Measurements from ENCODE around the gene CCDC124. TPM values are rescaled to one million over a fixed set of nuclear protein-coding genes. Genes with fewer than 3 reads are reported as not detected.
A peak's percentile ranks its signal among the peaks of the same experiment; 100 is the strongest.

Gene CCDC124
- total RNA-seq, 1 donor from 2014 or later: 70.4 TPM

- H3K4me1 Mint-ChIP-seq: no peaks in the 10 kb centered on the region
- no peak for TF ChIP-seq CTCF (IDR thresholded peaks at IDR 0.05; ENCODE audit: unreplicated experiment)
- no peak overlapping the region for H3K4me3 Mint-ChIP-seq
- peak in 1 of 2 experiments; percentile 76 for DNase-seq (ENCODE audit: low spot score in 2 of 2, unreplicated experiment in 2 of 2)
- peaks cover 25% of the 10 kb centered on the region for H3K27me3 Mint-ChIP-seq (ENCODE audit: low read depth)
- H3K27ac Mint-ChIP-seq: no peak overlapping the region
- H3K36me3 Mint-ChIP-seq: no peaks in the 10 kb centered on the region
- H3K9me3 Mint-ChIP-seq: no peaks in the 10 kb centered on the region
Measured at GRCh38 chr19:17889609-17890214, 43.1 kb upstream of the CCDC124 start.

GRCh38 chr19:17893766-17894165 is 39.0 kb upstream of the CCDC124 start:
- Mint-ChIP-seq H3K27me3 (ENCODE audit: low read depth) (peaks cover 37% of the 10 kb centered on the region), H3K4me3 (no peak overlapping the region), H3K9me3 (no peaks in the 10 kb centered on the region), H3K4me1 (no peaks in the 10 kb centered on the region), H3K27ac (no peak overlapping the region), H3K36me3 (no peaks in the 10 kb centered on the region)
- DNase-seq (ENCODE audit: low spot score in 2 of 2, unreplicated experiment in 2 of 2): no peak
- no peak for TF ChIP-seq CTCF (IDR thresholded peaks at IDR 0.05; ENCODE audit: unreplicated experiment)

GRCh38 chr19:17902701-17903100 is 30.1 kb upstream of the CCDC124 start:
- no peak overlapping the region for H3K27ac Mint-ChIP-seq
- no peaks in the 10 kb centered on the region for H3K36me3 Mint-ChIP-seq
- TF ChIP-seq CTCF (IDR thresholded peaks at IDR 0.05; ENCODE audit: unreplicated experiment): no peak
- H3K9me3 Mint-ChIP-seq: no peaks in the 10 kb centered on the region
- H3K4me1 Mint-ChIP-seq: no peaks in the 10 kb centered on the region
- H3K4me3 Mint-ChIP-seq: no peak overlapping the region
- no peak for DNase-seq (ENCODE audit: low spot score in 2 of 2, unreplicated experiment in 2 of 2)
- H3K27me3 Mint-ChIP-seq (ENCODE audit: low read depth): peaks cover 26% of the 10 kb centered on the region

GRCh38 chr19:17908244-17908643 is 24.6 kb upstream of the CCDC124 start:
- Mint-ChIP-seq H3K4me3 (no peak overlapping the region), H3K27ac (no peak overlapping the region), H3K4me1 (no peaks in the 10 kb centered on the region), H3K9me3 (peaks cover 5% of the 10 kb centered on the region), H3K36me3 (no peaks in the 10 kb centered on the region), H3K27me3 (ENCODE audit: low read depth) (peaks cover 2% of the 10 kb centered on the region)
- DNase-seq (ENCODE audit: low spot score in 2 of 2, unreplicated experiment in 2 of 2): no peak
- TF ChIP-seq CTCF (IDR thresholded peaks at IDR 0.05; ENCODE audit: unreplicated experiment): no peak

- DNase-seq (ENCODE audit: low spot score in 2 of 2, unreplicated experiment in 2 of 2): no peak
- H3K9me3 Mint-ChIP-seq: peaks cover 9% of the 10 kb centered on the region
- H3K27ac Mint-ChIP-seq: no peak overlapping the region
- no peaks in the 10 kb centered on the region for H3K36me3 Mint-ChIP-seq
- TF ChIP-seq CTCF (IDR thresholded peaks at IDR 0.05; ENCODE audit: unreplicated experiment): no peak
- no peak overlapping the region for H3K4me3 Mint-ChIP-seq
- no peaks in the 10 kb centered on the region for H3K27me3 Mint-ChIP-seq (ENCODE audit: low read depth)
- H3K4me1 Mint-ChIP-seq: no peaks in the 10 kb centered on the region
Measured at GRCh38 chr19:17909003-17909732, 23.6 kb upstream of the CCDC124 start.

Measured in mesothelial cell of epicardium (in vitro differentiated cells).